RWPE1 (cell line): Measurements from ENCODE around the gene DIRAS2.

ENCODE experiments used
- CTCF ChIA-PET: fragments of 350-600 bp; sonication (Branson Sonifier 250); formaldehyde crosslinking; extraction: SDS; loops from one replicate; lab custom pipeline; 2021; lab: Yijun Ruan, JAX
- POLR2A ChIA-PET: fragments of 400-600 bp; formaldehyde crosslinking; extraction: SDS; loops from one replicate; lab custom pipeline; 2020; ENCODE audit warnings: antibody characterized with exemption; ENCODE audit not compliant: low non-redundant PET; lab: Yijun Ruan, JAX
- DNase-seq: peaks from one replicate; pipeline ENCODE4 v3.0.0; 2012; ENCODE audit warnings: low spot score
- H3K27ac ChIP-seq: fragments of 450-650 bp; 2 replicates; pipeline ENCODE4 v1.5.1; 2017
- CTCF ChIP-seq: fragments of 450-650 bp; conservative IDR thresholded peaks from 2 replicates; pipeline ENCODE4 v1.5.1; 2017; ENCODE audit warnings: low read depth, mild to moderate bottlenecking

The DIRAS2 gene

GRCh38 chr9:90578126-90578815 is 64.4 kb downstream of the DIRAS2 start:
- TF ChIP-seq CTCF = no peak
- POLR2A ChIA-PET = no interaction called here
- no peak for DNase-seq
- no peak overlapping the region for H3K27ac ChIP-seq
- CTCF ChIA-PET = interaction anchor here (0.7 kb wide), 1 partner anchor 91 kb away, joined by 3 read pairs; no protein-coding TSS in a partner anchor

- CTCF ChIA-PET = no interaction called here
These were observed 73.1 kb downstream of the DIRAS2 start for GRCh38 chr9:90569511-90569910.

GRCh38 chr9:90568667-90569066 is 74.0 kb downstream of the DIRAS2 start:
- TF ChIP-seq CTCF = no peak
- ChIA-PET CTCF (interaction anchor here (1.0 kb wide), 1 partner anchor 50 kb away, joined by 3 read pairs; no protein-coding TSS in a partner anchor), POLR2A (no interaction called here)
- DNase-seq = no peak
- no peak overlapping the region for H3K27ac ChIP-seq

More at GRCh38 chr9:90569511-90569910, 73.1 kb downstream of the DIRAS2 start:
- POLR2A ChIA-PET = no interaction called here
- H3K27ac ChIP-seq = no peak overlapping the region
- DNase-seq = no peak
- no peak for TF ChIP-seq CTCF

- POLR2A ChIA-PET = no interaction called here
- CTCF ChIA-PET = interaction anchor here (0.7 kb wide), 1 partner anchor 159 kb away, joined by 4 read pairs; no protein-coding TSS in a partner anchor
- DNase-seq = no peak
- no peak overlapping the region for H3K27ac ChIP-seq
- TF ChIP-seq CTCF = no peak
These were observed 80.4 kb downstream of the DIRAS2 start for GRCh38 chr9:90562229-90562628.
